ENCODE results near the gene EPHX1. TPM values are rescaled to one million over a fixed set of nuclear protein-coding genes. Genes with fewer than 3 reads are reported as not detected.
A peak's percentile ranks its signal among the peaks of the same experiment; 100 is the strongest.
"Not testable (repeated sequence)": the region's sequence is repeated elsewhere in the genome, so short reads cannot be mapped to it uniquely, and the experiment has no call there.

EPHX1 gene
- total and polyA plus RNA-seq, 2 donors (not counting 1 experiment from before 2014, with no cell fraction given): 0.75 to 4.2 TPM

DNA sequence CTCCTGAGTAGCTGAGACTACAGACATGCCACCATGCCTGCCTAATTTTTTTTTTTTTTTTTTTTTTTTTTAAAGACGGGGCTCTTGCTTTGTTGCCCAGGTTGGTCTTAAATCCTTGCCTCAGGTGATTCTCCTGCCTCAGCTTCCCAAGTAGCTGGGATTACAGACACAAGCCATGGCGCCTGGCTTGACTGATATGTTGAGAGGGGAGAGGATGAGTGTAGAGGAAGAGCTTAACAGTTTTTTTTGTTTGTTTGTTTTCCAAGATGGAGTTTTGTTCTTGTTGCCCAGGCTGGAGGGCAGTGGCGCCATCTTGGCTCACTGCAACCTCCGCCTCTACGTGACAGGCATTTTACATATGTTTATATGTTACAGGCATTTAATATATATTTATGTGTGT lies 29.8 kb upstream of the EPHX1 start:
- TF ChIP-seq EZH2 (IDR thresholded peaks at IDR 0.05; ENCODE audit: borderline replicate concordance, insufficient read depth, low read depth, low read length, poor library complexity, severe bottlenecking): no peak
- TF ChIP-seq, protein P1, sequence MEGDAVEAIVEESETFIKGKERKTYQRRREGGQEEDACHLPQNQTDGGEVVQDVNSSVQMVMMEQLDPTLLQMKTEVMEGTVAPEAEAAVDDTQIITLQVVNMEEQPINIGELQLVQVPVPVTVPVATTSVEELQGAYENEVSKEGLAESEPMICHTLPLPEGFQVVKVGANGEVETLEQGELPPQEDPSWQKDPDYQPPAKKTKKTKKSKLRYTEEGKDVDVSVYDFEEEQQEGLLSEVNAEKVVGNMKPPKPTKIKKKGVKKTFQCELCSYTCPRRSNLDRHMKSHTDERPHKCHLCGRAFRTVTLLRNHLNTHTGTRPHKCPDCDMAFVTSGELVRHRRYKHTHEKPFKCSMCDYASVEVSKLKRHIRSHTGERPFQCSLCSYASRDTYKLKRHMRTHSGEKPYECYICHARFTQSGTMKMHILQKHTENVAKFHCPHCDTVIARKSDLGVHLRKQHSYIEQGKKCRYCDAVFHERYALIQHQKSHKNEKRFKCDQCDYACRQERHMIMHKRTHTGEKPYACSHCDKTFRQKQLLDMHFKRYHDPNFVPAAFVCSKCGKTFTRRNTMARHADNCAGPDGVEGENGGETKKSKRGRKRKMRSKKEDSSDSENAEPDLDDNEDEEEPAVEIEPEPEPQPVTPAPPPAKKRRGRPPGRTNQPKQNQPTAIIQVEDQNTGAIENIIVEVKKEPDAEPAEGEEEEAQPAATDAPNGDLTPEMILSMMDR (IDR thresholded peaks at IDR 0.05): no peak
- no peaks in the 10 kb centered on the region for H3K27me3 ChIP-seq (replicated peaks in 1 of 4; ENCODE audit: control extremely low read depth in 1 of 4, control insufficient read depth in 3 of 4, insufficient read depth in 4 of 4, low read length in 3 of 4)
- no peak overlapping the region for H2AFZ ChIP-seq (ENCODE audit: insufficient read depth, low read depth, low read length, poor library complexity, severe bottlenecking)
- peak overlapping the region; percentile 24 for H3K4me2 ChIP-seq (replicated peaks; ENCODE audit: low read depth, low read length, poor library complexity, severe bottlenecking)
- CTCF ChIA-PET: interaction anchor here (1.0 to 1.2 kb wide), 2 partner anchors 29 to 305 kb away, joined by 3 to 6 read pairs; no protein-coding TSS in a partner anchor
- H3K4me1 ChIP-seq (ENCODE audit: control insufficient read depth in 2 of 2, insufficient read depth in 2 of 2, low read length in 2 of 2): peaks cover 33 to 42% of the 10 kb centered on the region in 2 donors
- POLR2A ChIA-PET: interaction anchor here (0.6 to 1.2 kb wide), 2 partner anchors 304 to 312 kb away, joined by 4 to 13 read pairs; no protein-coding TSS in a partner anchor
- no peak for DNase-seq
- H3K9me3 ChIP-seq (ENCODE audit: control extremely low read depth in 1 of 3, control insufficient read depth in 2 of 3, insufficient read depth in 1 of 3, low read length in 2 of 3): no peaks in the 10 kb centered on the region
- peak overlapping the region in 1 of 2 donors; percentile 31 for H3K27ac ChIP-seq (ENCODE audit: low read length in 2 of 2)
- H3K36me3 ChIP-seq (replicated peaks in 1 of 2; ENCODE audit: control extremely low read depth in 1 of 2, control insufficient read depth in 1 of 2, extremely low read depth in 1 of 2, insufficient read depth in 2 of 2, low read length in 1 of 2): peaks cover 9 to 33% of the 10 kb centered on the region in 2 experiments
- peak overlapping the region; percentile 32 for H3K4me3 Mint-ChIP-seq
- H4K20me1 ChIP-seq (ENCODE audit: control insufficient read depth, insufficient read depth, low read length, poor library complexity, severe bottlenecking): peaks cover 31% of the 10 kb centered on the region
- H3K9ac ChIP-seq (ENCODE audit: low read length): no peak overlapping the region
- H3K27me3 Mint-ChIP-seq: no peaks in the 10 kb centered on the region
- H3K4me3 ChIP-seq (ENCODE audit: control extremely low read depth in 1 of 5, extremely low read depth in 1 of 5, insufficient read depth in 1 of 5, low read depth in 2 of 5, low read length in 4 of 5): no peak overlapping the region
- intact Hi-C loops (cut with micrococcal nuclease): no loop called here
- WGBS (ENCODE audit: insufficient coverage): 100% methylated on average over 1 of the region's 5 CpGs
- H3K4me1 Mint-ChIP-seq: peaks cover 30% of the 10 kb centered on the region
- no peak for ATAC-seq (ENCODE audit: low read depth)
- H3K9me3 Mint-ChIP-seq (ENCODE audit: insufficient read depth): no peaks in the 10 kb centered on the region
- H3K27ac Mint-ChIP-seq: no peak overlapping the region
- peaks cover 86% of the 10 kb centered on the region for H3K79me2 ChIP-seq (ENCODE audit: control insufficient read depth, insufficient read depth, low read length)

DNA sequence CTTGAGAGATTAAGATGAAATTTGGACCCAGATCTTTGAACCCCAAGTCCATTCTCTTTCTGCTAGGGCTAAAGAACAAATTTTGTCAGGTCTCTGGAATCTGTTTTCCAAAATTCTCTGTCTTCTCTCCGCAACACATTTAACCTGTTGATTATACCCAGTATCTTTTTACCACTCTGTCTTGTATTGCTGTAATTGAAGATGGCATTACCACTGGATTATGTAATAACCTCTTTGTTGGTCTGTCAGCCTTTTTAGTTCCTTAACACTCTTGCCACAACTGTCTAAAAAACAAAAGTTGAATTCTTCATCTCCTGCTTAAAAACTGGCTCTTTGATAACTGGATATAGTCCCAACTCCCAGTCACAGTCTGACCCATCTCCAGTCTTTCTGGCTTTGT lies 29.3 kb upstream of the EPHX1 start:
- peaks cover 30% of the 10 kb centered on the region for H3K4me1 Mint-ChIP-seq

DNA sequence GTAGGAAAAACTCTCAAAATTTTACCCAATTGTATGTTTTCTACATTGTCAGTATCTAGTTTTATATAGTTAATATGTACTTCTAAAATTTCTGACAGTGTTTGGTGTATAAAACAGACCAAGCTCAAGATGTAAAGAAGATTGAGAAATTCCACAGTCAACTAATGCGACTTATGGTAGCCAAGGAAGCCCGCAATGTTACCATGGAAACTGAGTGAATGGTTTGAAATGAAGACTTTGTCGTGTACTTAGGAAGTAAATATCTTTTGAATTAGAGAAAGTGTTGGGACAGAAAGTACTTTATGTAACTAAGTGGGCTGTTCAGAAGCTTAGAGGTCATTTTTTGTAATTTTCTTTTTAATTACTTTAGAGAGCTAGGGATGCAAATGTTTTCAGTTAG lies 20.8 kb upstream of the EPHX1 start:
- Histone ChIP-seq H3K36me3 (replicated peaks in 1 of 2; ENCODE audit: control extremely low read depth in 1 of 2, control insufficient read depth in 1 of 2, extremely low read depth in 1 of 2, insufficient read depth in 2 of 2, low read length in 1 of 2) (peaks cover 19 to 64% of the 10 kb centered on the region in 2 experiments), H4K20me1 (ENCODE audit: control insufficient read depth, insufficient read depth, low read length, poor library complexity, severe bottlenecking) (peaks cover 26% of the 10 kb centered on the region), H3K79me2 (ENCODE audit: control insufficient read depth, insufficient read depth, low read length) (peaks cover 34% of the 10 kb centered on the region), H3K9me3 (ENCODE audit: control extremely low read depth in 1 of 3, control insufficient read depth in 2 of 3, insufficient read depth in 1 of 3, low read length in 2 of 3) (peaks cover 0 to 12% (median 3%) of the 10 kb centered on the region in 3 donors)
- ATAC-seq (ENCODE audit: low read depth); POLR2A ChIA-PET; H3K9ac ChIP-seq (ENCODE audit: low read length); H3K27me3 Mint-ChIP-seq; H3K4me1 ChIP-seq (ENCODE audit: control insufficient read depth in 2 of 2, insufficient read depth in 2 of 2, low read length in 2 of 2); H3K9me3 Mint-ChIP-seq (ENCODE audit: insufficient read depth); H3K4me3 ChIP-seq (ENCODE audit: control extremely low read depth in 1 of 5, extremely low read depth in 1 of 5, insufficient read depth in 1 of 5, low read depth in 2 of 5, low read length in 4 of 5); H3K27ac Mint-ChIP-seq; H3K4me1 Mint-ChIP-seq; H3K4me3 Mint-ChIP-seq; H2AFZ ChIP-seq (ENCODE audit: insufficient read depth, low read depth, low read length, poor library complexity, severe bottlenecking); intact Hi-C loops (cut with micrococcal nuclease); DNase-seq; H3K4me2 ChIP-seq (replicated peaks; ENCODE audit: low read depth, low read length, poor library complexity, severe bottlenecking); H3K27ac ChIP-seq (ENCODE audit: low read length in 2 of 2); H3K27me3 ChIP-seq (replicated peaks in 1 of 4; ENCODE audit: control extremely low read depth in 1 of 4, control insufficient read depth in 3 of 4, insufficient read depth in 4 of 4, low read length in 3 of 4); CTCF ChIA-PET: not testable (repeated sequence)
- WGBS (ENCODE audit: insufficient coverage): no CpG with 5 or more reads among the region's 3 CpGs

More for the DNA sequence above, 29.3 kb upstream of the EPHX1 start:
- ChIA-PET CTCF (no interaction called here), POLR2A (interaction anchor here (0.6 kb wide), 1 partner anchor 313 kb away, joined by 4 read pairs; no protein-coding TSS in a partner anchor)
- Histone ChIP-seq H3K79me2 (ENCODE audit: control insufficient read depth, insufficient read depth, low read length) (peaks cover 87% of the 10 kb centered on the region), H3K9me3 (ENCODE audit: control extremely low read depth in 1 of 3, control insufficient read depth in 2 of 3, insufficient read depth in 1 of 3, low read length in 2 of 3) (no peaks in the 10 kb centered on the region), H4K20me1 (ENCODE audit: control insufficient read depth, insufficient read depth, low read length, poor library complexity, severe bottlenecking) (peaks cover 33% of the 10 kb centered on the region), H3K4me1 (ENCODE audit: control insufficient read depth in 2 of 2, insufficient read depth in 2 of 2, low read length in 2 of 2) (peaks cover 33 to 42% of the 10 kb centered on the region in 2 donors), H3K27me3 (replicated peaks in 1 of 4; ENCODE audit: control extremely low read depth in 1 of 4, control insufficient read depth in 3 of 4, insufficient read depth in 4 of 4, low read length in 3 of 4) (no peaks in the 10 kb centered on the region), H3K4me3 (ENCODE audit: control extremely low read depth in 1 of 5, extremely low read depth in 1 of 5, insufficient read depth in 1 of 5, low read depth in 2 of 5, low read length in 4 of 5) (no peak overlapping the region), H3K9ac (ENCODE audit: low read length) (no peak overlapping the region), H3K27ac (ENCODE audit: low read length in 2 of 2) (peak overlapping the region in 1 of 2 donors; percentile 5), H3K36me3 (replicated peaks in 1 of 2; ENCODE audit: control extremely low read depth in 1 of 2, control insufficient read depth in 1 of 2, extremely low read depth in 1 of 2, insufficient read depth in 2 of 2, low read length in 1 of 2) (peaks cover 9 to 34% of the 10 kb centered on the region in 2 experiments), H2AFZ (ENCODE audit: insufficient read depth, low read depth, low read length, poor library complexity, severe bottlenecking) (no peak overlapping the region), H3K4me2 (replicated peaks; ENCODE audit: low read depth, low read length, poor library complexity, severe bottlenecking) (no peak overlapping the region)
- no CpG with 5 or more reads among the region's 1 CpG for WGBS (ENCODE audit: insufficient coverage)
- no peaks in the 10 kb centered on the region for H3K27me3 Mint-ChIP-seq
- H3K4me3 Mint-ChIP-seq: peak overlapping the region; percentile 20
- no peak for DNase-seq
- peak overlapping the region; percentile 5 for H3K27ac Mint-ChIP-seq
- no peak for ATAC-seq (ENCODE audit: low read depth)
- H3K9me3 Mint-ChIP-seq (ENCODE audit: insufficient read depth): no peaks in the 10 kb centered on the region
- TF ChIP-seq, protein P1 (IDR thresholded peaks at IDR 0.05): no peak
- no peak for TF ChIP-seq EZH2 (IDR thresholded peaks at IDR 0.05; ENCODE audit: borderline replicate concordance, insufficient read depth, low read depth, low read length, poor library complexity, severe bottlenecking)
- intact Hi-C loops (cut with micrococcal nuclease): no loop called here
